Measurements from ENCODE around the gene ANKS1B.

GRCh38 chr12:98817742-98818141, 1167.0 kb downstream of the ANKS1B start:
- TF ChIP-seq CTCF (IDR thresholded peaks at IDR 0.05) (no peak), POLR2A (IDR thresholded peaks at IDR 0.05) (no peak)
